ENCODE data around the gene ANO6.
"Not testable (repeated sequence)": the region's sequence is repeated elsewhere in the genome, so short reads cannot be mapped to it uniquely, and the experiment has no call there.

ANO6 gene

GRCh38 chr12:45215419-45216229 lies at the start of gene ANO6:
Gene ANO6, plus strand, starts transcription at chr12:45216095. Its CDS starts 227 bp downstream, at chr12:45216322.
- DNase-seq = peak; percentile 74

- DNase-seq = no peak
These were observed 46.9 kb upstream of the ANO6 start for GRCh38 chr12:45168976-45169375.

- peak; percentile 78 for DNase-seq
These were observed 45.3 kb upstream of the ANO6 start for GRCh38 chr12:45170456-45171042.

GRCh38 chr12:45173293-45173692 lies 42.6 kb upstream of the ANO6 start:
- DNase-seq = not testable (repeated sequence)

- DNase-seq = no peak
These were observed 41.3 kb upstream of the ANO6 start for GRCh38 chr12:45174595-45174994.

DNA sequence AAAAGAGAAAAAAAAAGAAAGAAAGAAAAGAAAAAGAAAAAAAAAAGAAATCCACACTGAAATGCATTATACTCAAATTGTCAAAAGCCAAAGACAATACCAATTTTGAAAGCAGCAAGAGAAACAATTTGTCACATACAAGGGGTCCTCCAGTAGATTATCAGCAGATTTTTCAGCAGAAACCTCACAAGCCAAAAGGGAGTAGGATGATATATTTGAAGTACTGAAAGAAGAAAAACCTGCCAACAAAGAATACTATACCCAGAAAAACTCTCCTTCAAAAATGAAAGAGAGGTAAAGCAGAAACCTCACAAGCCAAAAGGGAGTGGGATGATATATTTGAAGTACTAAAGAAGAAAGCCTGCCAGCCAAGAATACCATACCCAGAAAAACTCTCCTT lies 37.1 kb upstream of the ANO6 start:
- no peak for DNase-seq

DNA sequence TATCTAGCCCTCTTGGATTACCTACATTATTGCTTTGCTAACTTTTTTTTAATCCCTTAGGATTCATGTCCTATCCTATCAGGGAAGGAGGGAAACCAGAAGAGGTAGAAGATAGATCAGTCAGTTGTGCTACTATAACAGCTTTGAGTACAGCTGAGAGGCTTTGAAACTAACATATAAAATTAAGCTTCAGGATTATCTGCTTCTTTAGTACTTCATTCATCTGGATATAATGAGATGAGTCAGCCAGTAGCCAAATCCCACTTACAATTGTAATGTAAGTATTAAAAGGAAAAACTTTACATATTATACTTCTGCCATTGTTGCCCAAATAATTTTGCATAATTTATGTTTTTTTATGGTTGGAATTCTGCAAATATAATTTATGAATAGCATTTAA lies 33.4 kb upstream of the ANO6 start:
- DNase-seq = no peak

DNA sequence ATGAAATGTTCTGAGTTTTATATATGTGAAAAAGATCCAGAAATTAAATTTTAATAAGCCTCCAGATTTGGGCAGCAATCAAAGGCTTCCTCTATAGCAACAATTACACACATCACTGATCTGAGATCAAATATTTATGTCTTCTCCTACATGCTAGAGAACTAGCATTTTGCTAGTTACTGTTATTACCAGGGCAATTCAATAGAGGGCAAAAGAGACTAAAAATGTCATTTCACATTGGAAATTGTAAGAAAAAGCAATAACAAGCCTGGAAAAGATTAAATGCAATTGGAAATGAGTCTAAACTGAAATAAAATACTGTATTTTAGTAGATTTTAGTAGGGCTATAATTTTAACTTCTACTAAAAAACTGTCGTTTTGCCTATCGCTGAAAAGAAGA lies 32.6 kb upstream of the ANO6 start:
- no peak for DNase-seq

GRCh38 chr12:45184147-45184963 lies 31.5 kb upstream of the ANO6 start:
- no peak for DNase-seq

- no peak for DNase-seq
These were observed 29.1 kb upstream of the ANO6 start for GRCh38 chr12:45186762-45187161.

DNA sequence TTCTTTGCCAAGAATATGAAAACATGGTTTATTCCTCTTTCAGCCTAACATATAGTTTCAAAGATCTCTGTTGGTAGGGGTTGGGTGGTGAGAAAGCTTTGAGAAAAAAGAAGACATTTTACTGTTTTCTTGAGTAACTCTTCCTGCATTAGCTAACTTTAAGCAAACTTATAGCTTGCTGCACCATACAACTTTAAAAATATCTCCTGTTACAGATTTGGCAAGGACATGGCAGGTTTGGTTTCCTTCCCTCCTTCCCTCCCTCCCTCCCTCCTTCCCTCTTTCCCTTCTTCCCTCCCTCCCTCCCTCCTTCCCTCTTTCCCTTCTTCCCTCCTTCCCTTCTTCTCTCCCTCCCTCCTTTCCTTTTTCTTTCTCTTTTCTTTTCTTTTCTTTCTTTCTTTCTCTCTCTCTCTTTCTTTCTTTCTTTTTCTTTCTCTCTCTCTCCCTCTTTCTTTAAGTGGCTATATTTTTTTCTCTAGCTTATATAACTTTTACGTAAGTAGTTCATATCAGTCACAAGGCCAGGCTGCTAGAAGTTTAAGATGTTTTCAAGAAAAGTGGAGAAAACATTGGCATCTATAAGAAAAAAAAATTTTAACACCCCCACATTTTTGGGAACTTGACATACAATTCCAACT lies 26.0 kb upstream of the ANO6 start:
- no peak for DNase-seq

GRCh38 chr12:45191239-45191638 lies 24.7 kb upstream of the ANO6 start:
- DNase-seq = no peak

- no peak for DNase-seq
These were observed 23.2 kb upstream of the ANO6 start for GRCh38 chr12:45192707-45193106.

DNA sequence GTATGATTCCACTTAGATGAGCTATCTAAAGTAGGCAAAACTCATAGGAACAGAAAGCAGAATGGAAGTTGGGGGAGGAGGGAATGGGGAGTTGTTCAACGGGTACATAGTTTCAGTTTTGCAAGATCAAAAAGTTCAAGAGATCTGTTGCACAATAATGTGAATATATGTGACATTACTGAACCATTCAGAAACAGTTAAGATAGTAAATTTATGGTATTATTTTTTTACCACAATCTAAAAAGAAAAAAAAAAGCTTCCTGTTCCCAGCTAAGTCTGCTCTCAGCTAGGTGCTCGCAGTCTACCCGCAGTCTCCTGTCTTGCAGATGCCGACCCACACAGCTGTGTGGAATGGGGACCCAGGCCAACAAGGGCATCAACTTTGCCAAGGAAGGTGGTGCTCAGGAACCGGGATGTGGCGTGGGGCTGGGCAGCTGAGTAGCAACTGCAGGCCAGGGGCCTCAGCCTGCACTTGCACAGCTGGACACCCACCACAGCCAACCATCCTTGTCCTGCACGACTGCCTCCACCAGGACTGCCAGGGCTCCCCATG lies 15.3 kb upstream of the ANO6 start:
- no peak for DNase-seq

DNA sequence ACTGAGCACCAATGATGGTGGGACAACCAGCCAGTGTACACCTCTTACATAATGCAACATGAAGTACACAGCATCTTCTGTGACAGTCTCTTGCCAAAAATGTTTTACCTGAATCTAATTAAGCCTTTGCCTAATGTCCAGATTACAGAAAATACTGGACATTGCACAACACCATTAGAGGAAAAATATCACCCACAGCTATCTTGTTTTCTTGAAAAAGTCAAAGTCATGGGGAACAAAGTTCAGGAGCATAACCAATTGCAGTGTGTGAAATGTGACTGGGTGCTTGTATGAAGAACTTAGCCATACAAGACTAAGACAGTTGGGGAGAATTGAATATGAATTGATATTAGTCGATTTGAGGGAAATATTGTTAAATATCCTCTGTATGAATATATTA lies 12.1 kb upstream of the ANO6 start:
- no peak for DNase-seq

- no peak for DNase-seq
These were observed 11.1 kb upstream of the ANO6 start for GRCh38 chr12:45204757-45205156.

GRCh38 chr12:45205165-45205825 lies 10.6 kb upstream of the ANO6 start:
- DNase-seq = no peak

- no peak for DNase-seq
These were observed 7.0 kb upstream of the ANO6 start for GRCh38 chr12:45208604-45209487.

DNA sequence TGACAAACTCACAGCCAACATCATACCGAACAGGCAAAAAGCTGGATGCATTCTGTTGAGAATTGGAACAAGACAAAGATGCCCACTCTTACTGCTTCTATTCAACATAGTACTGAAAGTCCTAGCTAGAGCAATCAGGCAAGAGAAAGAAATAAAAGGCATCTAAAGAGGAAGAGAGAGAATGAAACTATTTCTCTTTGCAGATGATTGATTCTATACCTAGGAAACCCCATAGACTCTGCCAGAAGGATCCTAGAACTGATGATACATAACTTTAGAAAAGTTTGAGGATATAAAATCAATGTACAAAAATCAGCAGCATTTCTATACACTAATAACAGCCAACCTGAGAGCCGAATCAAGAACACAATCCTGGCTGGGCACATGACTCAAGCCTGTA lies 6.1 kb upstream of the ANO6 start:
- no peak for DNase-seq

DNA sequence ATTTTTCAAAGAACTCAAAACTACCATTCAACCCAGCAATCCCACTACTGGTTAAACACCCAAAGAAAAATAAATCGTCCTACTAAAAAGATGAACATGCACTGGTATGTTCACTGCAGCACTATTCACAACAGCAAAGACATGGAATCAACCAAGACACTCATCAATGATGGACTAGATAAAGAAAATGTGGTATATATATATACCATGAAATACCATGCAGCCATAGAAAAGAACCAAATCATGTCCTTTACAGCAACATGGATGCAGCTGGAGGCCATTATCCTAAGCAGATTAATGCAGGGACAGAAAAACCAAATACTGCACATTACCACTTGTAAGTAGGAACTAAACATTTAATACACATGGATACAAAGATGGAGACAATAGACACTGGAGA lies 3.8 kb upstream of the ANO6 start:
- no peak for DNase-seq

- DNase-seq = no peak
These were observed 2.8 kb upstream of the ANO6 start for GRCh38 chr12:45213107-45213506.

Data from activated CD8-positive, alpha-beta memory T cell treated with anti-CD3 and anti-CD28 coated beads, Interleukin-2, amount 50 U/mL, for 4 hours (primary cell).